ENCODE measurements around the gene TSC22D2. TPM values are rescaled to one million over a fixed set of nuclear protein-coding genes. Genes with fewer than 3 reads are reported as not detected.

The TSC22D2 gene
- 14.2 and 16.4 TPM in 2 replicates for total RNA-seq

- DNase-seq (ENCODE audit: low read depth): peak; percentile 95
- no peak for TF ChIP-seq CTCF (IDR thresholded peaks at IDR 0.05; ENCODE audit: insufficient read depth, low read depth, low read length)
Observed at GRCh38 chr3:150408221-150409124, at the start of gene TSC22D2. TSC22D2 (plus strand) TSS chr3:150408298; CDS start chr3:150409351, 1,053 bp downstream.

GRCh38 chr3:150359381-150359780 is 48.7 kb upstream of the TSC22D2 start:
- no peak for TF ChIP-seq CTCF (IDR thresholded peaks at IDR 0.05; ENCODE audit: insufficient read depth, low read depth, low read length)
- H3K4me3 ChIP-seq (ENCODE audit: low read depth, low read length): no peak overlapping the region

More at GRCh38 chr3:150408221-150409124, at the start of gene TSC22D2:
- peak within 1 kb of the TSS; percentile 98 for H3K4me3 ChIP-seq (ENCODE audit: low read depth, low read length)

GRCh38 chr3:150360966-150361365 is 47.1 kb upstream of the TSC22D2 start:
- DNase-seq (ENCODE audit: low read depth): no peak
- TF ChIP-seq CTCF (IDR thresholded peaks at IDR 0.05; ENCODE audit: insufficient read depth, low read depth, low read length): no peak
- no peak overlapping the region for H3K4me3 ChIP-seq (ENCODE audit: low read depth, low read length)

More at GRCh38 chr3:150359381-150359780, 48.7 kb upstream of the TSC22D2 start:
- no peak for DNase-seq (ENCODE audit: low read depth)

- TF ChIP-seq CTCF (IDR thresholded peaks at IDR 0.05; ENCODE audit: insufficient read depth, low read depth, low read length): no peak
- H3K4me3 ChIP-seq (ENCODE audit: low read depth, low read length): no peak overlapping the region
- no peak for DNase-seq (ENCODE audit: low read depth)
Observed at GRCh38 chr3:150362515-150363302, 45.4 kb upstream of the TSC22D2 start.

- no peak for DNase-seq (ENCODE audit: low read depth)
- no peak for TF ChIP-seq CTCF (IDR thresholded peaks at IDR 0.05; ENCODE audit: insufficient read depth, low read depth, low read length)
- H3K4me3 ChIP-seq (ENCODE audit: low read depth, low read length): no peak overlapping the region
Observed at GRCh38 chr3:150363420-150363819, 44.7 kb upstream of the TSC22D2 start.

GRCh38 chr3:150365132-150365604 is 42.9 kb upstream of the TSC22D2 start:
- H3K4me3 ChIP-seq (ENCODE audit: low read depth, low read length): no peak overlapping the region
- no peak for TF ChIP-seq CTCF (IDR thresholded peaks at IDR 0.05; ENCODE audit: insufficient read depth, low read depth, low read length)
- DNase-seq (ENCODE audit: low read depth): peak; percentile 51
